NCI-H460 (cell line): ENCODE data around the gene CYP26C1. TPM values are rescaled to one million over a fixed set of nuclear protein-coding genes. Genes with fewer than 3 reads are reported as not detected.
A peak's percentile ranks its signal among the peaks of the same experiment; 100 is the strongest.

Experiments
- DNase-seq: peaks from one replicate; pipeline ENCODE4 v3.0.0-alpha.2; 2016; ENCODE audit warnings: low read depth; ENCODE audit errors: extremely low read depth
- polyA plus RNA-seq: library from polyadenylated mRNA; depleted of rRNA; stranded (reverse); fragments of >200 nt; gene quantifications from 2 replicates; pipeline ENCODE4 v1.2.3, GENCODE V29; 2014; cell fraction: nucleus; rRNA removed
- total RNA-seq: library from RNA; depleted of rRNA; stranded (reverse); fragments of >200 nt; shearing (Covaris generic); gene quantifications from 2 replicates; pipeline ENCODE4 v1.2.3, GENCODE V29; 2014; rRNA removed

The CYP26C1 gene, protein sequence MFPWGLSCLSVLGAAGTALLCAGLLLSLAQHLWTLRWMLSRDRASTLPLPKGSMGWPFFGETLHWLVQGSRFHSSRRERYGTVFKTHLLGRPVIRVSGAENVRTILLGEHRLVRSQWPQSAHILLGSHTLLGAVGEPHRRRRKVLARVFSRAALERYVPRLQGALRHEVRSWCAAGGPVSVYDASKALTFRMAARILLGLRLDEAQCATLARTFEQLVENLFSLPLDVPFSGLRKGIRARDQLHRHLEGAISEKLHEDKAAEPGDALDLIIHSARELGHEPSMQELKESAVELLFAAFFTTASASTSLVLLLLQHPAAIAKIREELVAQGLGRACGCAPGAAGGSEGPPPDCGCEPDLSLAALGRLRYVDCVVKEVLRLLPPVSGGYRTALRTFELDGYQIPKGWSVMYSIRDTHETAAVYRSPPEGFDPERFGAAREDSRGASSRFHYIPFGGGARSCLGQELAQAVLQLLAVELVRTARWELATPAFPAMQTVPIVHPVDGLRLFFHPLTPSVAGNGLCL
- 0.10 and 0.23 TPM in 2 replicates for total RNA-seq
- not detected in 2 replicates for polyA plus RNA-seq

- no peak for DNase-seq
Observed at GRCh38 chr10:93059975-93060886, at the start of gene CYP26C1. TSS of gene CYP26C1 (plus strand) at chr10:93060798. CDS start at chr10:93061264, 466 bp downstream.

DNA sequence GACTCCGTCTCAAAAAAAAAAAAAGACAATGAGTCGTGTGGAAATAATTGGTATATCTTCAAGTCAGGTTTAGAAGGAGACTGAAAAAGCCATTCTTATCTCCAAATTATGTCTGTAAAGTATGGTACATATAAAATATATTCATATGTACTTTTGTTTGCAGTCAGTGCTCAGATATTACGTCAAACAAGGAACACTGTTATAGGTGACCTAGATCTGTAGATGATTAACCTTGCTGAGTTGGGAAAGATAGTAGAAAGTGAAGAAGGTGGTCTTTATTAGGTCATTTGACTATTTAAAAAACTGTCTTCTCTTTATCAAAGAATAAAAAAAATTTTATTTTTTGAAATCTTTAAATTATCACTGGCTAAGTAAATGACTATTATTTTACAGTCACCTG is 44.9 kb upstream of the CYP26C1 start:
- no peak for DNase-seq

DNA sequence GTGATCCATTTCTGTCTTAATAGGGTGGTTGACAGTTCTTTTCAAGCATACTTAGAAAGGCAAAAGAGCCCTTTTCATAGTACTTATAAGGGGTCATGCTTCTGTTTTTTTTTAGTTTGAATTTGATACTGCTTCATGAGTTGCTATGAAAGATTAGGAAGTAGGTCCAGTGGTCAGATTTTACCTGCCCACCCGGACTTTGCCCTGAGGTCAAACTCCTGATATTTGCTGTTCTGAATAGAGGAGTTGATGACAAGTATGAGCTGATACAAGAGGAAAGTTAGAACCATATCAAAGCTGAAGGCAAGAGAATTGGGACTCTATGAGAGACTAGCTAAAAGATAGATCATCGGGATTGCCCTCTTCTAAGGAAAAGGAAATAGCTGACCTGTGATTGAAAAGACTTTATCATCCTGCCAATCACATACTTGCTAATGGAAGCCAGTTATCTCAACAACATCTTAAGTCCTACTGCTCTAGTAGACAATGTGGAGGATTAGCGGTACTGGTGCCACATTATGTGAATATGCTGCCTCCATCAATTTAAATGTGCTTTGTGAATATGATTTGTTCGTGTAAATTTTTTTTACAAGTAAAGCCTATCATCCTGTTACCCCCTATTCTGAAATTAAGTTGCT is 37.5 kb upstream of the CYP26C1 start:
- DNase-seq: no peak

- DNase-seq: no peak
Observed at GRCh38 chr10:93026072-93026471, 34.5 kb upstream of the CYP26C1 start.

GRCh38 chr10:93027508-93027907 is 33.1 kb upstream of the CYP26C1 start:
- DNase-seq: no peak

- no peak for DNase-seq
Observed at GRCh38 chr10:93028883-93029282, 31.7 kb upstream of the CYP26C1 start.

DNA sequence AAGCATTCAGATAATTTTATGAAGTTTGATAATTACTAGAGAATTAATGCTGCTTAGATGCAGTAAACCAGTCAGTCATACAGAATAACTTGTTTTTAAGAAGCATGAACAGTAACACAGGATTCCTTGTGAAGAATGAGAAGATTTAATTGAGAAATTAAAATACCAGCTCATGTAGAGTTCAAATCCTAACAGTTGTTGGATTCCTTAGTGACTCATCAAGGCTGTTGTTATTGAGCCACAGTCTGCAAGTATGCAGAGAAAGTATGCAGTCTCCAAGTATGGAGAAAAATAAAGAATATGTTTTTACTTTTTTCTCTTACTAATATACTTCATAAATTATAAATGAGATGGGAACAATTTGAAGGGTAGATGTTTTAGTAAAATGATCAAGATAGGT is 30.2 kb upstream of the CYP26C1 start:
- peak; percentile 13 for DNase-seq

DNA sequence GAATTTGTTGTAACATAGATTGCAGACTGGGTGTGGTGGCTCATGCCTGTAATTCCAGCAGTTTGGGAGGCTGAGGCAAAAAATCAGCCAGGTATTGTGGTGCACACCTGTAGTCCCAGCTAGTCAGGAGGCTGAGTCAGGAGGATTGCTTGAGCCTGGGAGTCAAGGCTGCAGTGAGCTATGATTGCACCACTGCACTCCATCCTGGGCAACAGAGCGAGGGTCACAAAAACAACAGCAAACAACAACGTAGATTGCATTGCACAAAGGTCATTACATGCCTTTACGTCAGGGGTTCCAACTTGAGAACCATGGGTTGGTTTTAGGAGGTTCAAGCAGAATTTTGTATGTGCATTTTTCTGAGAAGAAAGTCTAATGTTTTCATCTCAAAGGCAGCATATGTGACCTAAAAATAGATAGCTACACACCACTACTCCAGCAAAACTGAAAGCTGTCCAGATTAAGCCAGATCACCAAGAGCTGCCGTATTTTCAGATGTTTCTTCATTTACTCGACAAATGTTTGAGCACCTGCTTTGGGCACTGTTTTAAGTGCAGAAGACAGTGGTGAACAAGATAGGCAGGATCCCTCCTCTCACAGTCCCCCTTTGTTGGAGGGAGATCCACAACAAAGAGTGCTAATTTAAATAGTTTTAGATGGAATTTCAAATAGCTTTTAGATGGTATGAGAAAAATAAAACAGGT is 28.3 kb upstream of the CYP26C1 start:
- DNase-seq: no peak

GRCh38 chr10:93032809-93033137 is 27.8 kb upstream of the CYP26C1 start:
- no peak for DNase-seq

DNA sequence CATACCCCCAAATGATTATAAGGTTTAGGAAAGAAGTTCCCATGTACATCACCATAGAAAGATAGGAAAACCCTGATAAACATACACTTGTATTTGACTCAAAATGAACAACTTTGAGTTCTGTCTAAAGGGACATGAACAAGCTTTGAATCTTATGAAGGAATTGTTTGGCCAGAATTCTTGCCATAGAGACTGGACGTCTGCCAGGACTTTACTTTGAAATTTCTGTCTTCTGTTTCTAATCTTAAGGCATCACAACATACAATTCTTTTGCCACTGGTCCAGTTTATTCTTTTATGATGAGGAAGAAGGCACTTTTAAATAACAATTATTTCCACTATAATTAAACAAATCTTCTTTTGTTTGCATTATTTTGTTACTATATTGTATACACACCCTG is 26.2 kb upstream of the CYP26C1 start:
- no peak for DNase-seq

DNA sequence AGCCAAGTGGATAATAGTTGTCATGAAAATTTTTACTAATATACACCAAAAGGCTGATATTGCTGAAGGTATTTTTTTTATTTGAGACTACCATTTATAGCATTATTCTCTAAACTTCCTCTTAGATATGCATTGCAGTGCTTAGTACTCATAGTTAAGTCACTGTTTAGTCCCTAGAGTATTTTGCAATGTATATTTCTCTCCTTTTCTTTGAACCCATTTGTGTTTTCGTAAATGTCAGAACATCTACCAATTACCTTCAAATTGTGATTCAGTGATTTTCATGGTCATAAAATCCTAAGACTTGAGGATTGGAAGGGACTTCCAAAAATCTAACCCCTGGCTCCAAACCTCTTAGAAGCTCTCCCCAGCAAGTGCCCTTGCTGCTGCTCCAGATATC is 21.5 kb upstream of the CYP26C1 start:
- DNase-seq: no peak

- DNase-seq: peak; percentile 11
Observed at GRCh38 chr10:93039721-93040120, 20.9 kb upstream of the CYP26C1 start.

- no peak for DNase-seq
Observed at GRCh38 chr10:93054486-93054885, 6.1 kb upstream of the CYP26C1 start.

- no peak for DNase-seq
Observed at GRCh38 chr10:93058139-93058538, 2.5 kb upstream of the CYP26C1 start.

GRCh38 chr10:93060887-93061593 is 442 bp downstream of the CYP26C1 start:
- DNase-seq: no peak

DNA sequence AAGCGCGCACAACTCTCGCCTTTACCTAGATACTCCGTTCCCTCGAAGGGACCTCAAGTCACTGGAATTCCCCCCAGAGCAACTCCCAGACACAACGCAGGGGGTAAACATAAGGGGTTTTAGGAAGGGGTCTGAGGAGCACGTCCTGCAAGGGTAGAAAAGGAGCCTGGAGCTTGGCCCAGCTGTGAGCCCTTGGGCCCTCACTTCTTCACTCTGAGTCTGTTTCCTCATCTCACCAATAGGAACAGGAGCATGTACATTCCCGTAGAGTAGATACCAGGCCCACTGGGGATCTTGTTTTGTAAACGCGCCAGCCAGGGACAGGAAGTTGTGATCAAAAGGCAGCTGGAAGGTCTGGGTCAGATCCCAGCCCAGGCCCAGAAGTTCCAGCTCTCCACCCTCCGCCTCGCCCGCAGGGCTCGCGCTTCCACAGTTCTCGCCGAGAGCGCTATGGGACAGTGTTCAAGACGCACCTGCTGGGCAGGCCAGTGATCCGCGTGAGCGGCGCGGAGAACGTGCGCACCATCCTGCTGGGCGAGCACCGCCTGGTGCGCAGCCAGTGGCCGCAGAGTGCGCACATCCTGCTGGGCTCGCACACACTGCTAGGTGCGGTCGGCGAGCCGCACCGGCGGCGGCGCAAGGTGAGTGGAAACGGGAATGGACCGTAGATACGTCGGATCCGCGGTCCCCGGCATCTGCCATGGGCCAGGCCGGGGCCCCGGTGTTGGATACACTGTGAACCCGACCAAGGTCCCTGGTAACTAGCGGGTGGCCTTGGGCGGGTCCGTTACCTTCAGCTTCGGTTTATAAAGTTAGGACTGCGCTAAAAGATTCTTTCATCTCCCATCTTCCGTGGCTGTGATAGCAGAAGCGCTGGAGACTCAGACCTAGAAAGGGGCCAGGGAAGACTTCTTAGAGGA is 1.3 kb downstream of the CYP26C1 start:
- no peak for DNase-seq

GRCh38 chr10:93062514-93063143 is 2.0 kb downstream of the CYP26C1 start:
- no peak for DNase-seq
